Globus pallidus (tissue), 1 donor: ENCODE results near the gene TEX55.
"Not testable (repeated sequence)": the region's sequence is repeated elsewhere in the genome, so short reads cannot be mapped to it uniquely, and the experiment has no call there.

Experiments
- DNase-seq: peaks from one replicate; pipeline ENCODE4 v3.0.0-alpha.2; 2015; ENCODE audit warnings: low spot score

TEX55 gene

DNA sequence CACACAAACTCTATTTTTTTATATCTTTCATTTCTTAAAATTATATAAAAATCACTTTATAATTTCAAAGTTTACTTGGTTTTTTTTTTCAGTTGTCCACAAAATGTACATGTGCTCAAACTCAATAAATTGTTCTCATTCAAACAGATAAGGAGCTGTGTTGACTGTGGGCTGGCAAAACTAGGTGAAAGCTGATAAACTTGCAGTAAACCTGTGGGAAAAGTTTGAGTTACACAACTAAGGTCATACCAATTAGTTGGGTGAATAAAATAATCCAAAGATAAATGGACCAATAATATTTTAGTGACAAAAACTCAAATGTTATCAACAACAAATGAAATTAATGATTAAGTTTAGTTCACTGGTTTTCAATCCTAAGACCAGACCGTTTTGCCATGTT is 14.8 kb downstream of the TEX55 start:
- DNase-seq: no peak

DNA sequence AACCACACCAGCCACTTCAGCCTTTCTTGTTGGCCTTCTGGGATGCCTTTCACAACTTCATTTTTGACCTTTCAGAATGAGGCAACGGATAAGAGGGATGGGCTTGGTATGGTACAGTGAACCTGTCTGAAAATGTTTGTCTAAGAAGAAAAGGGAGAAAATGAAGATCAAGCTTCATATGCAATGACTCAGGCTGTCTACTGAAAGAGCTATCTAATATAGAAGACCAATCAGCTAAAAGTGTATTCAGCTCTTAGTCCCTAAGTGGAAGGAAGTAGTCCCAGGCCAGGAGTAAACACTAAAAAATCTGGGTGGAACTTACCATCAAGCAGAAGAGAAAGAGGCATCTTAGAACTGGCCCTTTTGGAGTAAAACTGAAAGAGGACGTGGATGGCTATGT is 15.3 kb downstream of the TEX55 start:
- no peak for DNase-seq

DNA sequence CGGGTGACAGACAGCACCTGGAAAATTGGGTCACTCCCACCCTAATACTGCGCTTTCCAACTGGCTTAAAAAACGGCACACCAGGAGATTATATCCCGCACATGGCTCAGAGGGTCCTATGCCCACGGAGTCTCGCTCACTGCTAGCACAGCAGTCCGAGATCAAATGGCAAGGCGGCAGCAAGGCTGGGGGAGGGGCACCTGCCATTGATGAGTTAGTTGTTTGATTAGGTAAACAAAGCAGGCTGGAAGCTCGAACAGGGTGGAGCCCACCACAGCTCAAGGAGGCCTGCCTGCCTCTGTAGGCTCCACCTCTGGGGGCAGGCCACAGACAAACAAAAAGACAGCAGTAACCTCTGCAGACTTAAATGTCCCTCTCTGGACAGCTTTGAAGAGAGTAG is 18.8 kb downstream of the TEX55 start:
- not testable (repeated sequence) for DNase-seq

DNA sequence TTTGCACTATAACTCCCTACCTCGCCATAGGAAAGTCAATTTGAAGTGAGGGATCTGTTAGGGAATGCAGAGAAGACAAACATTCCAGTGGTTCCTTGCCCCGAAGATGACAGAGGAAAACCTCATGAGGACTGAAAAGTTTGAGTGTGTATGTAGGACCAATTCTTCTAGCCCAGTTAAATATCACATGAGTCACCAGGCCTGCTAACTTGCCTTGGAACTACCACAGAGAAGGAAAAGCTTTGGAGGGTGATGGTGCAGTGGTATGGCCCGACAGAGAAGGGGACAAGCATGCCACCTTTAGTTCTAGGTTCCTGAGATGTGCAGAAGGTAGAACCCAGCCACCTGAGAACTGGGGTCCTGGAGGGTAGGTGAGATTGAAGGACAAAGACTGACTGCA is 24.9 kb downstream of the TEX55 start:
- DNase-seq: no peak

DNA sequence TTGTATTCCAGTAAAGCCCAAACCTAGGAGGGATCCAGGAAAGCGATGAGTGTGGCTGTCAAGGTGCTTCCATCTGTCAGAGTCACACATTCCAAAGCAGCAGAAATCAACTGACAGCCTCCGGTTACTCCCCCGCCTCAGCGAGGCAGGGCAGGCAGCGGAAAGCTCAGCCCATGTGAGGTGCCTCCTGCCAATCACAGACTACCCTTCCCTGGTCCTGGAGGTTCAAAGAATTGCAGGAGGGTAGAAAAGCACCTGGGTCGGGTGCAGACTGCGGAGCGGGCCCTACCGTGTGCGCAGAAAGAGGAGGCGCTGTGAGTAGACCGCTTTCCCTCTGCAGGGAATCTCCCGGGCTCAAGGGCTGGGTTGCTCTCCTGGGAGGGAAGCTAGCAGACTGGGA is 27.4 kb downstream of the TEX55 start, which contains the start of gene UPK1B:
UPK1B (plus strand) TSS at position 274 of the 400 bp plus-strand sequence. CDS start 13,144 bp downstream, outside the sequence.
- DNase-seq: no peak

DNA sequence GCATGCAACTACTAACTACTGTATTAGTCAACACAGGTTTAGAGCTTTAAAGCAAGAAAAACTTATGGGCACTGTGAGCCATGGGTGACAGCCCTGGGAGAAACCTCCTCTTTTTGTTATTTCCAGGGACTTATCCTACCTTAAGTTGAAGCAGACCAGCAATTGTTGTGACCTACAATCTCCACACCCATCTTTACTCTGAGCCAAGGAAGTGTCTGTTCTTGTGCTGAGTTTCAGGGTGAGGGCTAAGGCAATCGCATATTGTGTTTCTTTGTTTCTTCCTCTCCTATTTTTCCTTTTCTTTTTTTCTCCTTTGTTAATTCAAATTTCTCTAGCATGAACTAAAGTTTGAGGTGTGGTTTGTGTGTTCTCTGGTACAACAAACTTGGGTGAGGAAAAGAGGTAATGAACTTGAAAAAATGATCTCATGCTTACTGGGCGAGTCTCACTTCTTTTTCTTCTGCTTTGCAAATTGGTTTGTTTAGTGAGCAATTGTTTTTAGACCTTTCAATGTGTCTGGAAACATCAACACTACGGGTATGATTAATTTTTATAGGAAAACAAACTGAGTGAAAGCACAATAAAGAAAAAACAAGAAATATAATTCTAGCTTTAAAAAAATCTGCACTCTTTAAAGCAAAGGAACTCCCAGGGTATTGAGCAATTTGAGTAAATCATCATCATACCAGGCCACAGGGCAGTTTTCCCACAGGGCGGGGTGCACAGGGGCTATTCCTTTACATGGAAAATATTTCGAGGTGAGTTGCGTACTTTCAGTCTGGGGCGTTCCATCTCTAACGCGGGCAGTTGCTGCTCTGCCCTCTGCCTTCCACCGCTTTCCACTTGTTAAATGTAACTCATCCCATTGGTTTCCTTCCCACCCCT is 30.1 kb downstream of the TEX55 start:
- DNase-seq: no peak

DNA sequence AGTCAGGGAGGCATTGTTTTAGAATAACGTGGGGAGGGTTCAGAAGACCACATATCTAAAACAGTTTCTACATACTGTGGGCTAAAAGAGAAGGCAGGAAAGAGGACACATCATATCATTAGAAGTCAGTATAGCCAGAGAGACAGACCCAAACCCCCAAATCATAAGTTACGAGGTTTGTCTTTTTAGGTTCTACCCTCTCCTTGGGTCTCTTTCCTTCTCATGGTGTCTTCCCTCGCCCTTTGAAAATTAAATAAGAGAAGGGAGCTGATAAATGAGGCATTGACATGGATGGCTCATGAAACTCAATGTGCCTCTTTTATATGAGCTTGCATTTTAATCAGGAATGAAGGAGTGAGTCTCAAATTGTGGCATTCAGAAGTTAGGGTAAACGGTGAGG is 30.8 kb downstream of the TEX55 start:
- DNase-seq: no peak

DNA sequence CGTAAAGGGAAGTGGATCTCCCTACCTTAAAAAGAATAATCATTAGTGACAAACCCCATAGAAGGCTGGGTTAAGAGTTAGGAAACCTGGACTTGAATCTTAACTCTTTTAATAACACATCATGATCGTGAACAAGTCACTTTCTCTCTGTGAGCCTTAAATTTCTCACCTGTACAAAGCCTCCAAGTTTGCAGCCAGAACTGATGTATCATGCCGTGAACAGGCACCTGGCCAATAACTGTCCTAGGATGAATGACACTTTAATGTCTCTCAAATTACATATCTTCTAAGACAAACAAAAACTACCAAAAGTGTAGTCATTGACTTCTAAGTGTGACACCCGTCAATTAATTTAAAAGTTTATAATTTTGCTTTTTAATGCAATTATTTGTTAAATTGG is 31.4 kb downstream of the TEX55 start:
- no peak for DNase-seq

DNA sequence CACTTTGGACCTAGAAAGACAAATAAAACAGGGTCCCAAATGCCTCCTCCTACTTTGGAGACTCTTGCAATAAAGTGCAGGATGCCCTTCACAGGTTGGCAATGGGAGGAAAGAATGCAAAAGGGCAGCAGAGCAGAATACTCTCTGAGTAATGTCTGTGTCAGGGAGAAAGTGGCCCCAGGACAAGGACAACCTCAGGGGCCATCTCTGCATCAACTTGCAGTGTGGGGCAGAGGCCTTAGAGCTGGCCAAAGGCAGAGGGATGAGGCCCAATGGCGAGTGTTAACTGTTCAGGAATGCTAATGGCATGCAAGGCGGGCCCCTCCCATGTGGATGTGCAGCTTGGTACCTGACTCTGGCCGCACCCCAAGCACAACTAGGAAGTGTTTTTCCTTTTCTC is 35.8 kb downstream of the TEX55 start:
- no peak for DNase-seq

DNA sequence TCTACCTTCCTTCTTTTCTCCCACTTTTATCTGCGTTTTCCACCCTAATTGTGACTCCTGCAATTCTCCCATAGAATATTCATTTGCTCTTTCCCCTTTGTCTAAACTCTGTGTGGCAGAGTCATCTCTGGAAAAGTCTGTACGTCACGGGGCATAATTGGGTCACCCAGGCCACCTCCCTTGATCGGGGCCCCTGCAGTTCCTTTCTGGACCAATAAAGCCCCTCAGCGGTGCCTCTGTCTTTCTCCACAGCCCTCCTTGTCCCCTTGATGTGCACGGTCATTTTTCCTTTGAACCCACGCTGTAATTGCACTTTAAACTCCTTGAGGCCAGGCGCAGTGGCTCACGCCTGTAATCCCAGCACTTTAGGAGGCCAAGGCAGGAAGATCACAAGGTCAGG is 38.1 kb downstream of the TEX55 start:
- DNase-seq: no peak

DNA sequence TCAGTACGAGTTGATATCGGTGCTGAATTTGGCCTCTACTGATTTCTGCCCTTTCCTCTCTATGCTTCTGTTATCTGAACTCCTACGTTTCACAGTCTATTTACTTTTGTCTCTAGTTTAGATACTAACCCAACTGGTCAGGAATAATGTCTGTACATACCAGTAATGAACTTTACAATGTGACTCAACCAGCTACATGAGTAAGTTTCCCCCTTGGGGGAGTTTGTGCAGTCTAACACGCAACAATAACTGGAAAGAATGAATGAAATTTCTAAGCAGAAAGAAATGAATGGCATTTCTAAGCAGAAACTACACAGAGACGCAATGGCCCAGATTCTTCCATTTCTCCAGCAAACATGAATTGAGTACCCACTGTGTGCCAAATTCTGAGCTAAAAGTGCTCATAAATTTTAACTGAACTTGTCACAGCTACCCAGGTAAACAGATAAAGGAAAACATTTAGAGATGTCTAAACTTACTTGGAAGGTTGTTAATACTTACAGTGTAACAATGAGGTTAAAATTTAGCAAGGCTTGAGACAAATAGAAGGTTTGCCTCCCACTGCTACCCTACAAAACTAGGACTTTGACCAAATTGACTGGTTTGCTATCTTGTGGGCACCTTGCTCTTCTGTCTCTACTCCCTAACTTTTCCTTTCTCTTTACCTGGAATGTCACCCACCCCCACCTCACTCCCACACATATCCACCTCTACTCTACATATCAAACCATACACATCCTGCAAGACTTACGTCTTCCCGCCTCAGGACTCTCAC is 39.0 kb downstream of the TEX55 start:
- DNase-seq: no peak

DNA sequence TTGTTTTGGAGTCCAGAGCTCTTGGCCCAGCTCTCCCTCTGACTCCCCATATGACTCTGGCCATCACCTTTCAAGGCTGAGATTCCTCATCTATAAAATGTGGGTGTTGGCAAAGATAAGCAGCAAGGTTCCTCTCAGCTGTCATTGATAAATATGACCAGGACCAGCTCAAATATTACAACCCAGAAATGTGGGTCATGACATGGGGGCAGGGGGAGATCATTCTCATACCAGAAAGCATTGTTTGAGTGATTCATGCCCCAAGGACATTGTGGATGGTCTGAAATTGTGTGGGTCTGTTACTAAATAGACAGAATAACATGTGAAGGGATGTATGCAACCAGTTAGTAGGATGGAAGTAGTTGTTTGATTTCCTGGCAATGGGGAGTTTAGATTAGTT is 41.3 kb downstream of the TEX55 start:
- DNase-seq: no peak

DNA sequence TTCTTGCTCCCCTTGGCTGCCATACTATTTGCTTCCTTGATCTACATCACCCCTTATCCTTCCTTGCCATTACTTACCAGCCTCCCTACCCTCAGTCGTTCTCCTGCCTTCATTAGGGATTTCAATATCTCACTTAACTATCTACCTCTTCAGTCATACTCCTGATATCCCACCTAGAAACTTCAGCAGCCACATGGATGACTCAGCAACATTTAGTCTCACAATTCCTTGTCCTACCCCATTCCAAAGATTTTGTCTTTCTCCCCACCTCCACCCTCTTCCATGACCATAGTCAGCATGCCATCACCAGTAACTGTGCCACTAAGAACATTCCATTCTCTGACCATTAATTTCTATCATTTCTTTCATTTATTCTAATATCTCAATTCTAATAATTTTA is 45.8 kb downstream of the TEX55 start:
- no peak for DNase-seq

DNA sequence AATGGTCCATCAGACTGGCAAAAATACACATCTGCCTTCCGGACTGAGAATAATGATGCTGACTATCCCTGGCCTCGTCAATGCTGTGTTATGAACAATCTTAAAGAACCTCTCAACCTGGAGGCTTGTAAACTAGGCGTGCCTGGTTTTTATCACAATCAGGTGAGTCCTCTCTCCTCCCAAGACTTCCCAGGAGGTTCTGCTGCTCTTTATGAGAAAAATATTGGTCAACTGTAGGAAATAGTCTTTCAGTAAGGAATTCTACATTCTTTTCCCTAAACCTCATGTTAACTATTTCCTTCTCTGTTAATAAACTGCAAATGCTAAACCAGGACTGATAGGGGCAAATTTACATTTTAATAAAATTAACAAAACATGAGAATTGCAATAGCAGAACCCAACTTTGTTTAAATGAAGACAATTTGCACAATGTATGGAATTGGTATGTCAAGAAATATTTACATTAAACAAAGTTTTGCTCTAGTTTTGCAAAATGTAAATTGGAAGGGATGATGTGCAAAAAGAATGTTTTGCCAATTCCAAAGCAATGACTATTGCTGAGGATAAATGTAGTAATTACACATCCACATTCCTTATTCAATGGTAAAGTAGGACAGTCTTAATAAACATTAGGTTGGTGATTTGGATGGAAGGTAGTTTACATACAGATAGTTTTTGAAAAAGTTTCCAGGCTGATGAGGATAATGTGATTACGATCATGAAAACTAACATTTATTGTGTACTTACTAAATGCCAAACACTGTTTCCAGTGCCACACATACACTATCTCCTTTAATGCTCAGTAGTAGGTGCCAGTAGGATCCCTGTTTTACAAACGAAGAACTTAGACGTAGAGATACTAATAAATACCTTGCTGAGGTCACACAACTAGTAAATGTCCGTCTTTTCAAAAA is 48.5 kb downstream of the TEX55 start:
- DNase-seq: no peak

DNA sequence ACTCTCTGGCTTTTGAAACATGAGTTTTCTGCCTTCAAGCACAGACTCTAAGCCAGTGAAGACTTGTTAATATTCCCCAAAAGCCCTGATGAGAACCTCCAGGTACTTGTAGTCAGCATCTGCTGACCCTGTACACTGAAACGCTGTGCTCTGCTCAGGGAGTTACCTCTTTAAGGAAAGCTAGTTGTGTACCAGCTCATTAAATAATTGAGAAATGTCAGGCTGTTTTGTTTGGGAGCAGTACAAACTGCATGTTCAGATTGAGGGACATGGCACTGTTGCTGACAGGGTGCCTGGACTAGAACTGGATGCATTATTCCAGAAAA is 49.1 kb downstream of the TEX55 start:
- DNase-seq: no peak

DNA sequence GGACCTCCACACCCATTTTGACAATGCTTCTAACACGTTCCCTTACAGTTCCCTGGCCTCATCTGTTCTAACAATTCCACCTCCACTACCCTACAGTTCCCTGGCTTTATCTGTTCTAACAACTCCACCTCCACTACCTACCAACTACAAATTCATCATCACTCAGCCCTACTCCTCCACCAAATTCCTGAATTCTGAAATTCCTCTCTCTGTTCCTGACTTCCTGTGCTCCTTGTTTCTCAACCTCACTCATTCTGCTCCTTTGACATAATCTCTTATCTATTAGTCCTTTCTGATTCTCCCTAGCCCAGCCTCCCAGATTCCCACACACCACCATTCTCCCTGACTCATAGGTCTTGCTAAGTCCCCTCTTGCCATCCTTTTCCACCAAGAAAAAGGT is 49.9 kb downstream of the TEX55 start:
- DNase-seq: no peak
